HEK293T (cell line): ENCODE measurements around the gene PDZD2.

Experiments
- CTCF ChIA-PET: fragments of 350-600 bp; formaldehyde crosslinking; extraction: SDS; loops from one replicate; lab custom pipeline; 2021; ENCODE audit warnings: antibody characterized with exemption, inconsistent platforms; lab: Yijun Ruan, JAX
- POLR2A ChIA-PET: fragments of 350-600 bp; formaldehyde crosslinking; extraction: SDS; loops from one replicate; lab custom pipeline; 2020; ENCODE audit warnings: antibody characterized with exemption, inconsistent platforms; lab: Yijun Ruan, JAX
- DNase-seq: peaks from one replicate; pipeline ENCODE4 v3.0.0; 2012; ENCODE audit warnings: mixed read lengths; ENCODE audit errors: extremely low spot score
- ARNT ChIP-seq: fragments of 450-650 bp; IDR thresholded peaks from 2 replicates; pipeline ENCODE4 v1.6.1; 2017; ENCODE audit warnings: mild to moderate bottlenecking
- BHLHE40 ChIP-seq: fragments of 450-650 bp; IDR thresholded peaks from 2 replicates; pipeline ENCODE4 v1.6.1; 2016; ENCODE audit warnings: mild to moderate bottlenecking, moderate library complexity, borderline replicate concordance
- CTBP1 ChIP-seq: fragments of 450-650 bp; IDR thresholded peaks from 2 replicates; pipeline ENCODE4 v1.6.1; 2016; ENCODE audit warnings: borderline replicate concordance
- ELF4 ChIP-seq: fragments of 450-650 bp; IDR thresholded peaks from 2 replicates; pipeline ENCODE4 v1.6.1; 2017; ENCODE audit warnings: antibody characterized with exemption
- FOXA1 ChIP-seq: fragments of 450-650 bp; IDR thresholded peaks from 2 replicates; pipeline ENCODE4 v1.6.1; 2016; ENCODE audit warnings: mild to moderate bottlenecking
- FOXK2 ChIP-seq: fragments of 450-650 bp; IDR thresholded peaks from 2 replicates; pipeline ENCODE4 v1.6.1; 2016; ENCODE audit warnings: mild to moderate bottlenecking
- FOXM1 ChIP-seq: fragments of 450-650 bp; IDR thresholded peaks from 2 replicates; pipeline ENCODE4 v1.6.1; 2017; ENCODE audit warnings: mild to moderate bottlenecking, borderline replicate concordance
- HDGF ChIP-seq: fragments of 450-650 bp; IDR thresholded peaks from 2 replicates; pipeline ENCODE4 v1.6.1; 2017; ENCODE audit warnings: antibody characterized with exemption, borderline replicate concordance
- L3MBTL2 ChIP-seq: fragments of 450-650 bp; conservative IDR thresholded peaks from 2 replicates; pipeline ENCODE4 v1.6.1; 2016; ENCODE audit warnings: mild to moderate bottlenecking
- LEF1 ChIP-seq: fragments of 450-650 bp; IDR thresholded peaks from 2 replicates; pipeline ENCODE4 v1.6.1; 2017; ENCODE audit warnings: mild to moderate bottlenecking, borderline replicate concordance
- NFRKB ChIP-seq: fragments of 450-650 bp; IDR thresholded peaks from 2 replicates; pipeline ENCODE4 v1.6.1; 2016; ENCODE audit warnings: mild to moderate bottlenecking, moderate library complexity
- SP1 ChIP-seq: fragments of 450-650 bp; IDR thresholded peaks from 2 replicates; pipeline ENCODE4 v1.6.1; 2017
- SUZ12 ChIP-seq: fragments of 450-650 bp; IDR thresholded peaks from 2 replicates; pipeline ENCODE4 v1.6.1; 2016; ENCODE audit warnings: mild to moderate bottlenecking
- TARDBP ChIP-seq: fragments of 450-650 bp; IDR thresholded peaks from 2 replicates; pipeline ENCODE4 v1.6.1; 2016
- ZNF384 ChIP-seq: fragments of 450-650 bp; IDR thresholded peaks from 2 replicates; pipeline ENCODE4 v1.6.1; 2016
- TF ChIP-seq, protein P1 (sequence below): fragments of 450-650 bp; IDR thresholded peaks from 2 replicates; pipeline ENCODE4 v1.6.1; 2016

Gene PDZD2

DNA sequence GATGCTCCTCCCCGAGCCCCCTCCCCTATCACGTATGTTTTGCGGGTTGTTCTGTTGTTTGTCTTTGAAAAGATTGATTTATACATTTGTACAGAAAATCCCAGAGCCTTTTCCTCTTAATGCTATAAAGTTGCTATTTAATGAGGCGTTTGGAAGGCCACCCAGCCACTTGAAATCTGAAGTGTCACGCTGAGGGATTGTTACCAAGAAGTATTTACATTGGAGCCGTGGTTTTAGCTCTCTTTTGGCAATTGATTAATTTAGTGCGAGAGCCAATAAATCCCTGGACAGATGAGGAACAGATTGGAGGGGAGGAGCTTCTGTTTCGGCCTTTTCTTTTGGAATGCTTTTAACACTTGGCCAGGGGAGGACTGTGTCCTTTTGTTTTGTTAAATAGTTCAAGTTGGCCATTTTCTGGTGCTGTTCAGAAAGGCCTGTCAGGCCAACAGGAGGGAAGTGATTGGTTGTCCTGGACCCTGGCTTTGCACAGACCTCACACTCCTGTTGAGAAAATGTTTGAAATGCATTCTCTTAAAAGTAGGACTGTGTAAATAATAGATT is 250.2 kb downstream of the PDZD2 start:
- CTCF ChIA-PET = no interaction called here
- TF ChIP-seq SP1 (no peak), SUZ12 (no peak)
- TF ChIP-seq, protein P1, sequence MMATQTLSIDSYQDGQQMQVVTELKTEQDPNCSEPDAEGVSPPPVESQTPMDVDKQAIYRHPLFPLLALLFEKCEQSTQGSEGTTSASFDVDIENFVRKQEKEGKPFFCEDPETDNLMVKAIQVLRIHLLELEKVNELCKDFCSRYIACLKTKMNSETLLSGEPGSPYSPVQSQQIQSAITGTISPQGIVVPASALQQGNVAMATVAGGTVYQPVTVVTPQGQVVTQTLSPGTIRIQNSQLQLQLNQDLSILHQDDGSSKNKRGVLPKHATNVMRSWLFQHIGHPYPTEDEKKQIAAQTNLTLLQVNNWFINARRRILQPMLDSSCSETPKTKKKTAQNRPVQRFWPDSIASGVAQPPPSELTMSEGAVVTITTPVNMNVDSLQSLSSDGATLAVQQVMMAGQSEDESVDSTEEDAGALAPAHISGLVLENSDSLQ = peak; percentile 28
- POLR2A ChIA-PET = no interaction called here
- no peak for DNase-seq

DNA sequence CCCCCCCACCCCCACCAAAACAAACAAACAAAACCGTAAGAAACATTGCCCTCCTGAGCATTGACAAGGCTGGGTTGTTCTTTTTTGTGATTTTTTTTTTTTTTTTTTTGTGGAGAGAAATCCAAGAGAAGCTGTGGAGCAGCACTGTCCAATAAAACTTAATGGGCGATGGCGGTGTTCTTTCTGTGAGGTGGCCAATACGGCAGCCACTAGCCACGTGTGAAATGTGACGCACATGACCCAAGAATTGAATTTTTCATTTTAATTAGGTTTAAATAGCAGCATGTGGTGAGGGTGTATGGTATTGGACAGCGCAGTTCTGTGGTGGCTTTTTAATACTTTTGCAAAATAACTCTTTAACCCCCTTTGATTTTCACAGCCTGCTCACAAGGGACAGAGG is 251.1 kb downstream of the PDZD2 start:
- DNase-seq = no peak
- no peak for TF ChIP-seq HDGF
- TF ChIP-seq LEF1 = no peak
- no peak for TF ChIP-seq SP1
- no peak for TF ChIP-seq FOXK2
- TF ChIP-seq NFRKB = no peak
- TF ChIP-seq TARDBP = no peak
- no peak for TF ChIP-seq SUZ12
- TF ChIP-seq ELF4 = no peak
- no peak for TF ChIP-seq ZNF384
- no peak for TF ChIP-seq CTBP1
- TF ChIP-seq L3MBTL2 = no peak
- ChIA-PET POLR2A (no interaction called here), CTCF (no interaction called here)

DNA sequence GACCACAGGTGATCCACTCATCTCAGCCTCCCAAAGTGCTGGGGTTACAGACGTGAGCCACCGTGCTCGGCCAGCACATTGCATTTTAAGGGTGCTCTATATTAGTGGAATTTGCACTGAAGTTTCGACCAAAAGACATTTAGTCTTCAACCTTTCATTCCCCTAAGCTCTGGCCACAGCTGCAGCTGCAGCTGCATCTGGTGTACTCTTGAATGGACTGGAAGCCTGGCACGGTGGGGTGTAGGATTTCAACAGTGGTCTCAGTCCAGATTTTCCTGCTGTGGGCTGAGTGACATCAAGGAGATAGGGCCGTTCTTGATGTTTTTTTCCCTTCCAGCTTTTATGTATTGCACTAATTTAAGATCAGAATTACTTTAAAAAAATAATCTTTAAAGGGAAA is 255.2 kb downstream of the PDZD2 start:
- CTCF ChIA-PET = no interaction called here
- TF ChIP-seq SUZ12 (no peak), HDGF (no peak), ARNT (no peak), NFRKB (no peak), TARDBP (no peak), FOXK2 (no peak), ZNF384 (no peak), FOXM1 (no peak), BHLHE40 (no peak), CTBP1 (no peak), L3MBTL2 (no peak), FOXA1 (no peak), ELF4 (no peak), SP1 (no peak), LEF1 (no peak)
- TF ChIP-seq, protein P1 = no peak
- no peak for DNase-seq
- POLR2A ChIA-PET = no interaction called here

DNA sequence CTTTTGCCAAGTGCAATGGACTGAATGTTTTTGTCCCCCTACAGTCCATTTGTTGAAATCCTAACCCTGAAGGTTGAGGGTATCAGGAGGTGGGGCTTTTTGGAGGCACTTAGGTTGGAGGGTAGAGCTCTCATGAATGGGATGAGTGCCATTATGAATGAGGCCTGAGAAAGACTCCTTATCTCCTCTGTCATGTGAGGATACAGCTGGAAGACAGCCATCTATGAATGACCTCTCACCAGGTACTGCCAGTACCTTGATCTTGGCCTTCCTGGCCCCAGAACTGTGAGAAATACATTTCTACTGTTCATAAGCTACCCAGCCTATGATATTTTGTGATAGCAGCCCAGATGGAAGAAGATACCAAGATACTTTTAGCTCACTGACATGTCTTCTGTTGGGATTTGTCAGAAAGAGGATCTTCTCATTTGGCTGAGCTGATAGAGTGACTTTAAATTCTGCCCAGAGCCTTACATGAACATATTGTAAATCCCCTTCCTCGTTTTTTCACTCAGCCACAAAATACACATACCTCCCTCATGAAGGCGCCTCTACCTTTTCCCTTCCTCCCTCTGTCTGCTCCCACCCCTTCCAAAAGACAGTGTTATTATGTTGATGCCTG is 256.4 kb downstream of the PDZD2 start:
- ChIA-PET CTCF (interaction anchor here (0.6 kb wide), 1 partner anchor 291 kb away, joined by 3 read pairs; no protein-coding TSS in a partner anchor), POLR2A (no interaction called here)
- no peak for DNase-seq
- no peak for TF ChIP-seq L3MBTL2

DNA sequence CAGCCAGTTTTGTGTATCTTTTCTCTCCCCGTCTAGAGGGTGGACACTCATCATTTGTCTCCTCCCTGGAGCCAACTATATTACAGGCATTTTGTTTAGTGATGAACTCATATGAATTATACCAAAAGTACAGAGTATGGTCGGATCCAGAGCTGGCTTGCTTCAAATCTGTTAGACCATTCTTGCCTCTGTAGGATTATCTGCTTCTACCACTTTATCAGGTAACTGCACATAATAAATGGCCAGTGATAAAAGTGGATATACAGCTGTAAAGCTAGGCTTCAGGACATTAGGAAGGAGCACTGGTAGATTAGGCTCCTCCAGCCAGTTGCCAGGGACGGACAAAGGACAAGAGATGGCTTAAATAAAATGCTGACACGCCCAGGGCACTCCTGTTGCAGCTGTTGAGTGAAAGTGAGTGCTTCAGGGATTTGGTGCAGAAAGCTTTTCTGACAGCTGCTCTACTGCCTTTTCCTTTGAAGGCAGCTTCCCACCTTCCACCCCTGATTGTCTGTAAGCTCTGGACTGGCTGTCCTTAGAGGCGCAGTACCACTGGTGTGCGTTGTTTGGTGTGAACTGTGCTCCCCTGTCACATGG is 259.2 kb downstream of the PDZD2 start:
- ChIA-PET POLR2A (no interaction called here), CTCF (no interaction called here)
- TF ChIP-seq, protein P1 = no peak
- TF ChIP-seq BHLHE40 = no peak
- no peak for TF ChIP-seq SP1
- no peak for TF ChIP-seq HDGF
- TF ChIP-seq FOXM1 = no peak
- no peak for TF ChIP-seq TARDBP
- TF ChIP-seq CTBP1 = no peak
- no peak for TF ChIP-seq ARNT
- TF ChIP-seq ZNF384 = no peak
- TF ChIP-seq LEF1 = no peak
- TF ChIP-seq L3MBTL2 = no peak
- no peak for TF ChIP-seq FOXA1
- TF ChIP-seq FOXK2 = no peak
- no peak for TF ChIP-seq ELF4
- no peak for TF ChIP-seq SUZ12
- no peak for TF ChIP-seq NFRKB
- DNase-seq = no peak

DNA sequence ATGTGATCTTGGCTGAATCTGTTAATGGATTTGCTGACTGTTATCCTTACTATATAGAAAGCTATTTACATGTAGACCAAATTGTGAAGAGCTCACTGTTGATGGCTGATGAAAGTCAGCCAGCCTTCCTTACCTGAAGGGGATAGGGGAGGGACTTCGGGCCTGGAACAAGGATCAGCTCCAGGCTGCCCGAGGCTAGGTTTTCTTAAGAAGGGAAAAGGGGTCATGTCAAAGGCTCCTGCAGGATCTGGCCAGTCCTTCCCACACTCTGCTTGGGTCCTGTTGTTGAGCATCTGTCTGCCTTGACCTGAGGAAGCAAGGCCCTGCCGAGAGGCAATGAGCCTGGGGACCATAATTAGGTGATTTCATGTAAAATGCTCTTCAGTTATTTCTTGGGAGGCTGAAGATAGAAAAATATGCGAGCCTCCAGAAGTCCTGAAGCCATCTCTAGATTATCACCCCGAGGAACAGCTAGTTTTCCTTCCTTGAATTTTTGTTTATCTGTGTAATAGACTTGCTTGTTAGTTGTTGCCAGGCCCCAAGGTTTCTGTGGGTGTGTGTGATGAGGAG is 261.4 kb downstream of the PDZD2 start:
- TF ChIP-seq ARNT (no peak), CTBP1 (no peak), FOXM1 (no peak), SP1 (no peak), LEF1 (no peak), ELF4 (no peak)
- ChIA-PET CTCF (no interaction called here), POLR2A (no interaction called here)
- DNase-seq = no peak
